PC-3 (cell line): ENCODE measurements around the gene BRCA1.

ENCODE experiments used
- CTCF ChIP-seq: fragments of 300-600 bp; sonication (generic); conservative IDR thresholded peaks from 2 replicates; pipeline ENCODE4 v1.5.1; 2017; ENCODE audit warnings: antibody characterized with exemption, low read depth, mild to moderate bottlenecking, low read length
- EZH2 ChIP-seq: fragments of 300-600 bp; sonication (generic); IDR thresholded peaks from one replicate; pipeline ENCODE4 v1.6.1; 2017; ENCODE audit warnings: antibody characterized with exemption, mild to moderate bottlenecking, low read length; ENCODE audit not compliant: unreplicated experiment
- EZH2phosphoT487 ChIP-seq: fragments of 300-600 bp; sonication (generic); IDR thresholded peaks from 2 replicates; pipeline ENCODE4 v1.6.1; 2018; ENCODE audit warnings: mild to moderate bottlenecking, antibody characterized with exemption, low read length, borderline replicate concordance

DNA sequence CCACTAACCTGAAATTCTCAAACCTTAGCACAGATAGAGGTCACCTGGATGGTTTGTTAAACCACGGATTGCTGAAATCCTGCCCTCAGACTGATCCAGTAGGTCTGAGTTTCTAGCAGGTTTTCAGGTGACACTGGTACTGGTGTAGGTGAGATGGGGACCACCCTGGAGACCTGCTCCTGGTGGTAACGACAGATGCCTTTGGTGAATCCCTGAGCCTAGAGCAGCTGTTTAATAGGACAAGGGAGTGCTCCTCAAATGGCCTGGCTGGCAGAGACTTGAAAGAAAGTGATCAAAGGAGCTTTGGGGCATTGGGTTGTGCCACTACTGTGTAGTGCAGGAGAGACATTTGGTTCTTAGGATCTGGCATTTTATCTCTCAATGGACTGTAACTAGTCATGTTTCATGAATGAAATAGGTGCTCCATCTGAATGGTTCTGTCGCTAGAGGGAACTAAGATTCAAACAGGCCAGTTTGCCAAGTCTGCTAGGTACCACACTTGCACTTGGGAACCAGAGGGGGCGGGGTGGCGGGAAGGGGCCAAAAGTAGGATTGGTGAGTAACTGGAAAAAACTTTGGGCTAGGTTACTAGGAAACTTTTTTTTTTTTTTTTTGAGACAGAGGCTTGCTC lies 121.5 kb downstream of the BRCA1 start:
- TF ChIP-seq EZH2phosphoT487 = no peak
- TF ChIP-seq CTCF = 0 out of 2 replicates have a peak, but pooled peaks have one; percentile 17
- no peak for TF ChIP-seq EZH2
